SU-DHL-6 (cell line): ENCODE measurements around the gene TIPIN.

Source experiments
- H2AFZ ChIP-seq: fragments of 200-600 bp; sonication (generic); 2 replicates; pipeline ENCODE4 v1.6.1; 2014; ENCODE audit warnings: low read depth, mild to moderate bottlenecking, moderate library complexity, mixed read lengths, antibody characterized with exemption, low read length; ENCODE audit not compliant: severe bottlenecking
- H3F3A ChIP-seq: fragments of 200-600 bp; shearing (Covaris generic); 2 replicates; pipeline ENCODE4 v1.6.0; 2016; ENCODE audit warnings: antibody characterized with exemption, mild to moderate bottlenecking; ENCODE audit not compliant: insufficient read depth
- H3K27ac ChIP-seq: fragments of 200-600 bp; sonication (generic); 2 replicates; pipeline ENCODE4 v1.5.1; 2016; ENCODE audit warnings: low read depth, mild to moderate bottlenecking, low read length, moderate library complexity, mixed read lengths
- H3K27me3 ChIP-seq: fragments of 200-600 bp; sonication (generic), shearing (Covaris generic); 2 replicates; pipeline ENCODE4 v1.6.0; 2014; ENCODE audit warnings: mild to moderate bottlenecking, low read length
- H3K36me3 ChIP-seq: fragments of 200-600 bp; sonication (generic); 2 replicates; pipeline ENCODE4 v1.6.1; 2014; ENCODE audit warnings: mild to moderate bottlenecking, low read length, mixed read lengths
- H3K4me2 ChIP-seq: fragments of 300-600, 200-600 bp; shearing (Covaris generic), sonication (generic); 2 replicates; pipeline ENCODE4 v1.6.0; 2014; ENCODE audit warnings: low read length, low read depth, mild to moderate bottlenecking; ENCODE audit not compliant: poor library complexity, severe bottlenecking
- H3K4me3 ChIP-seq: fragments of 200-600 bp; sonication (generic); 2 replicates; pipeline ENCODE4 v1.5.1; 2014; ENCODE audit warnings: antibody characterized with exemption, low read length, mild to moderate bottlenecking, mixed read lengths; ENCODE audit not compliant: insufficient read depth, poor library complexity, severe bottlenecking
- H3K79me2 ChIP-seq: fragments of 200-600 bp; sonication (generic); 2 replicates; pipeline ENCODE4 v1.6.1; 2014; ENCODE audit warnings: mild to moderate bottlenecking, low read length, moderate library complexity; ENCODE audit not compliant: insufficient read depth
- H3K9ac ChIP-seq: fragments of 200-600 bp; sonication (generic); 2 replicates; pipeline ENCODE4 v1.7.0; 2014; ENCODE audit warnings: mild to moderate bottlenecking, low read length
- H3K9me2 ChIP-seq: fragments of 200-600 bp; sonication (generic); replicated peaks from 2 replicates; pipeline ENCODE4 v1.6.1; 2014; ENCODE audit warnings: low read length; ENCODE audit not compliant: insufficient read depth
- H3K9me3 ChIP-seq: fragments of 200-600 bp; sonication (generic); 2 replicates; pipeline ENCODE4 v1.6.1; 2014; ENCODE audit warnings: low read length, mixed read lengths; ENCODE audit not compliant: insufficient read depth
- H4K20me1 ChIP-seq: fragments of 200-600 bp; sonication (generic); 2 replicates; pipeline ENCODE4 v1.6.1; 2014; ENCODE audit warnings: low read depth, mild to moderate bottlenecking, antibody characterized with exemption, low read length, moderate library complexity, mixed read lengths
- CTCF ChIP-seq: fragments of 200-600 bp; sonication (generic); IDR thresholded peaks from one replicate; pipeline ENCODE4 v1.5.1; 2017; ENCODE audit warnings: antibody characterized with exemption, mild to moderate bottlenecking, low read length, moderate library complexity; ENCODE audit not compliant: insufficient read depth, poor library complexity, severe bottlenecking
- EZH2phosphoT487 ChIP-seq: fragments of 200-600 bp; sonication (generic), shearing (Covaris generic); conservative IDR thresholded peaks from 2 replicates; pipeline ENCODE4 v1.6.1; 2018; ENCODE audit warnings: mild to moderate bottlenecking, antibody characterized with exemption, low read length, moderate library complexity, mixed read lengths

The TIPIN gene

GRCh38 chr15:66327736-66328135 is 28.7 kb downstream of the TIPIN start:
- Histone ChIP-seq H2AFZ (no peak overlapping the region), H4K20me1 (no peaks in the 10 kb centered on the region), H3K4me2 (no peak overlapping the region), H3F3A (peaks cover 10% of the 10 kb centered on the region; the same call in 1 of the 2 replicates), H3K27me3 (no peaks in the 10 kb centered on the region), H3K9me2 (no peaks in the 10 kb centered on the region), H3K9ac (no peak overlapping the region), H3K9me3 (no peaks in the 10 kb centered on the region), H3K79me2 (no peaks in the 10 kb centered on the region), H3K36me3 (peaks cover 38% of the 10 kb centered on the region; the same call in 1 of the 2 replicates), H3K27ac (no peak overlapping the region), H3K4me3 (no peak overlapping the region)
- no peak for TF ChIP-seq CTCF
- no peak for TF ChIP-seq EZH2phosphoT487

- H2AFZ ChIP-seq, result no peak overlapping the region
- no peaks in the 10 kb centered on the region for H3K27me3 ChIP-seq
- H3K9ac ChIP-seq, result no peak overlapping the region
- H3K36me3 ChIP-seq, result peaks cover 34% of the 10 kb centered on the region; the same call in 1 of the 2 replicates
- H3K4me3 ChIP-seq, result no peak overlapping the region
- TF ChIP-seq EZH2phosphoT487 (no peak), CTCF (no peak)
- no peaks in the 10 kb centered on the region for H3K79me2 ChIP-seq
- H3F3A ChIP-seq, result 0 out of 2 replicates have a peak, but pooled peaks cover 4% of the 10 kb centered on the region
- no peaks in the 10 kb centered on the region for H3K9me3 ChIP-seq
- no peak overlapping the region for H3K27ac ChIP-seq
- H3K9me2 ChIP-seq, result no peaks in the 10 kb centered on the region
- no peaks in the 10 kb centered on the region for H4K20me1 ChIP-seq
- no peak overlapping the region for H3K4me2 ChIP-seq
Observed at GRCh38 chr15:66326051-66326450, 30.4 kb downstream of the TIPIN start.

GRCh38 chr15:66323312-66323928 is 33.1 kb downstream of the TIPIN start:
- H3K4me2 ChIP-seq, result no peak overlapping the region
- H4K20me1 ChIP-seq, result no peaks in the 10 kb centered on the region
- H3K9ac ChIP-seq, result no peak overlapping the region
- no peaks in the 10 kb centered on the region for H3K9me3 ChIP-seq
- no peaks in the 10 kb centered on the region for H3K79me2 ChIP-seq
- H3F3A ChIP-seq, result no peaks in the 10 kb centered on the region
- H3K9me2 ChIP-seq, result no peaks in the 10 kb centered on the region
- H3K27ac ChIP-seq, result no peak overlapping the region
- no peaks in the 10 kb centered on the region for H3K27me3 ChIP-seq
- H3K36me3 ChIP-seq, result peaks cover 25% of the 10 kb centered on the region; the same call in 1 of the 2 replicates
- no peak for TF ChIP-seq EZH2phosphoT487
- no peak for TF ChIP-seq CTCF
- H2AFZ ChIP-seq, result no peak overlapping the region
- H3K4me3 ChIP-seq, result no peak overlapping the region
